GM19438 (cell line): ENCODE results near the gene HERPUD1.

Source experiments
- ATAC-seq: cut with Tn5 transposase; IDR thresholded peaks from one replicate; pipeline ENCODE4 v1.9.1; 2021; ENCODE audit warnings: low read depth; ENCODE audit not compliant: unreplicated experiment

The HERPUD1 gene

DNA sequence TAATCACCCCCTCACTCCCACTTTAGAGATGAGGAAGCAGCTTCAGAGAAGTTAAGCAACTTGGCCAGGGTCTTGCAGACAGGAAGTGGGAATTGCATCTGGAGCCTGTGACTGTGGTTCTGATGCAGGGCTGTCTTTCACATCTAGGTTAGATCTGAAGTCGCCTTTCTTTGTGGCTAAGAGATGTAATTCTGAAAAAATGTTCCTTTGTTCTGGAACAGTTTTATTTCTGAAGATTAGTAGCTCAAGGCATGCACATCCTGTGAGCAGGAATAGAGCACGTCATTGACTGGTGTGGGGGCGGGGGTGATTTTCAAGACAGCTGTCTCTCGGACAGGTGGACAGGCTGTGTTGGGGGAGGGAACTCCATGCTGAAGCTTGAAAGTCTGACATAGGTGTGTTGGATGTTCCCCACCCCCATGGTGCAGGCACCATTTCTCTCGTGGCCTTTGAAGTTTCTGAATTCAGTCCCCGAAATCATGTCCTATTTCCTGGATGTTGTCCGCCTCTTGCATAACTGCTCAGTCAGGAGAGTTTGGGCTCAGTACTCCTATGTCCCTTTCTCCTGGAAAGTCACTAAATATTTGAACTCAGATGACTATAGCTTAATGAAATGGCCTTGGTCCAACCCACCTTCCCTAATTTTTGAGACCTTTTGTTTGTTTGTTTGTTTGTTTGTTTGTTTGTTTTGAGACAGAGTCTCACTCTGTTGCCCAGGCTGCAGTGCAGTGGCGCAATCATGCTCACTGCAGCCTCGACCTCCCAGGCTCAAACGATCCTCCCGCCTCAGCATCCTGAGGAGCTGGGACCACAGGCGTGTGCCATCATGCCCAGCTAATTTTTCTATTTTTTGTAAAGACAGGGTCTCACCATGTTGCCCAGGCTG lies 21.0 kb upstream of the HERPUD1 start:
- ATAC-seq: no peak

DNA sequence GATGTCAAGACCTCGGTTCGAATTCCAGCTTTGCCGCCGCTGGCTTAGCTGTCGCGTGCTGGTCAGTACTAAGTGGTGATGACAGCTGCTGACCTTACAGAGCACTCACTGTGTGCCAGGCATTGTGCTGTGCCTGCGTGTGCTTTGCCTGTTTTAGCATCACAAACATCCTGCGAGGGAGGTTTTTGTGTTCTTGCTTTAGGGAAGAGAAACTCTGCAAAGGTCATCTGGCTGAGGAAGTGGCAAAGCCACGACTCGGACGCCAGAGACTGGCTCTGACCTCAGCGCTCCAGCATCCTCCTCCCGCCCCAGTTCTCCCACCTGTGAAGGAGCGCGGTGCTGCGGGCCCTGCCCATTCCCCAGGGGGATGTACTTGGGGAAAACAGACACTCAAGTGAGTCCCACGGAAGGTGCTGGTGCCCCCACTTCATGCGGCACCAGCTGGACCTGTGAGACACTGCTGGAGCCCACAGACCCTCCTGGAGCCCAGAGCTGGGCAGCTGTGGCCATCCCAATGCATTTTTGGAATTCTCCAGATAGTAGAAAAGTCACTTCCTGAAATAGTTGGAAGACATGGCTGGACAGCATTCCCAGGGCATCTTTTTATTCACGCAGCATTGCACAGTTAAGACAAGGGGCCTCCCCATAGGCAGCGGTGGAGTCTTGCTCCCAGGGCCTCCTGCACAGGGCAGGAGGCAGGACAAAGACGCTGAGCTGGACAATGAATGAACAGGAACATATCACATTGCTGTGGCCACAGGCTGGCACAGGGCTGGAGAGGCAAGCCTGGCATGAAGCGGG lies 20.0 kb upstream of the HERPUD1 start:
- peak; percentile 70 for ATAC-seq

DNA sequence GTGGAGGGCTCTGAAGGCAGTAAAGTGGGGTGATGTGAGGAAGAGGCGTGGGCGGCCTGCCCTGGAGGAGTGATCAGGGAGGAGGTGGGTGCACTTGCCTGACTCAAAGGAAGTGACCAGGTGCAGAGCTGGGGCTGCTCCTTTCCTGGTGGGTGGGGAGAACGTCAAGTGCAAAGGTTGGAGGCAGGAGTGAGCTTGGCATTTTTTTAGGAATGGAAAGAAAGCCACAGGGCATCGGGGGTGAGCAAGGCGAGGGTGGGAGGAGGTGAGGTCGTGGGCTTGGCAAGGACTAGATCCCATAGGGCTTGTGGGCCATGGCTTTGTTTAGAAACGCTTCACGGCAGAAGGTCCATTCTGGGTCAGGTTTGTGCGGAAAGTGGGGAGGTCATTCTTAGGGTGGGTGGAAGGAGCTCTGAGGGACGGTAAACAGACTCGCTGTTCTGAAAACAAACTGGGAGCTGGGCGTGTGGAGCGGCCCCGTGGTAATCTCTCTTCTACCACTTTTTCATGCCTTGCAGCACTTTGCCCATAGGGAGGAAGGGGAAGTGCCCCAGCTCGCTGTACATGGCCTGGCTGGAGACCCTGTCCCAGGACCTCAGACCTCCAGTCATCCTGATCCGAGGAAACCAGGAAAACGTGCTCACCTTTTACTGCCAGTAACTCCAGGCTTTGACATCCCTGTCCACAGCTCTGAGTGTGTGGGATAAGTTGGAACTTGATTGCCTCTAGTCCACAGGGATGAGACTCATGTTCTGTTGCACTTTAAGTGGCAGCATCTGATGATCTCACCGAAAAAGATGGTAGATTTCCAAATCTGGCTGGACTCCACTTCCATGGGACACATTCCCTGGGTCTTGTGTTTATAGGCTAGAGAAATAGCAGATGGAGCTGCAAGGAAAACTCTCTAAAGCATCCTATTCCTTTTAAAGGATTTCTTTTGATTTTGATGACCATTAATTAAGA lies 18.9 kb upstream of the HERPUD1 start:
- no peak for ATAC-seq

DNA sequence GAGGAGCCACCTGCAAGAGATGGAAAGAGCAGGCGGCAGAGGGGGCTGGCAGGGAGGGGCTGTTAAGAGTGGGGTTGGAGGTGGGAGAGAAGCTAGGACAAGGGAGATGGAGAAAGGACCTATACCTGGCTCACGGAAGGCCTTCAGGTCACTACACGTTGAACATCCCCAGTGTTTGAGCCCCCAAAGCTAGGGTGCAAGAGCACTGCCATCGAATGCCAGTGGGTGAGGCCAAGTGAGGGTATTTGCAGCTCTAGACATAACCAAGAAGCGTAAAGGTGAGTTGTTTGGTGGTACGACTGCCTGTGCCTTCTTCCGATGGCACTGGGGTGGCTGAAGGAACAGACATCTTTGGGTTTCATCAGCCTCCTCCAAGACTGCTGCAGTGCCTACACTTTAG lies 17.0 kb upstream of the HERPUD1 start:
- ATAC-seq: no peak

DNA sequence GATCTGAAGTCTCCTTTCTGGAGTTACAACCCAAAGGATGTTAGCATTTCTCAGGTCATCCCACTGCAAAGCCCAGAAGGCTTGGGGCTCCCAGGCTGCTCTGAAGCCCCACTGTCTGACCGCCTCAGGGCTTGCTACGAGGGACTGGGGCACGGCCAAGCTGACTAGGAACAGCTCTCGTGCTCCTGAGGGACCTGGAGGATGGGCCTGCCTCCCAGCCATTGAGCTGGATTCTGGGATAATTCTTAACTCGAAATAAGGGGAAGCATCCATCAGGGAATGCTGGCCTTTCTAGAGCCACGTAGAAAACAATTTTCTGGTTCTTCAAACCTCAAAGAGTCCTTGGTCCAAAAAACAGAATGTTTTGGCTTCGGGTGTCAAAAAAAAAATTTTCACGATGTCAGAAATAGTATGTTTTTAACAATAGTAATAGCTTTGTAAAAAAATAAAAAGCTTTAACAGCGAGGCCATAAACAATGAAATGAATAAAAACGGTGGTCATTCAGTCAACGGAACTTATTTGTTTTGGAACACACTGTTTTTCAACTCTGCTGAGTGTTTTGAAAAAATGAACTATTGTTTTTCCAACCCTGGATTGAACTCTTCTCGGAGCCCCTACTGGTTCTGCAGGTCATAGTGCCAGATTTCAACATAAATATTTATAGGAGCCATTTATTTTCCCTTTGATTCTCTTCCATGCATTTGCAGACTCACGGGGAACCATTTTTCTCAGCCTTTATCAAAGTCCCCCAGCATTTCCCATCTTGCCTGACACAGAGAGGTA lies 16.4 kb upstream of the HERPUD1 start:
- no peak for ATAC-seq

DNA sequence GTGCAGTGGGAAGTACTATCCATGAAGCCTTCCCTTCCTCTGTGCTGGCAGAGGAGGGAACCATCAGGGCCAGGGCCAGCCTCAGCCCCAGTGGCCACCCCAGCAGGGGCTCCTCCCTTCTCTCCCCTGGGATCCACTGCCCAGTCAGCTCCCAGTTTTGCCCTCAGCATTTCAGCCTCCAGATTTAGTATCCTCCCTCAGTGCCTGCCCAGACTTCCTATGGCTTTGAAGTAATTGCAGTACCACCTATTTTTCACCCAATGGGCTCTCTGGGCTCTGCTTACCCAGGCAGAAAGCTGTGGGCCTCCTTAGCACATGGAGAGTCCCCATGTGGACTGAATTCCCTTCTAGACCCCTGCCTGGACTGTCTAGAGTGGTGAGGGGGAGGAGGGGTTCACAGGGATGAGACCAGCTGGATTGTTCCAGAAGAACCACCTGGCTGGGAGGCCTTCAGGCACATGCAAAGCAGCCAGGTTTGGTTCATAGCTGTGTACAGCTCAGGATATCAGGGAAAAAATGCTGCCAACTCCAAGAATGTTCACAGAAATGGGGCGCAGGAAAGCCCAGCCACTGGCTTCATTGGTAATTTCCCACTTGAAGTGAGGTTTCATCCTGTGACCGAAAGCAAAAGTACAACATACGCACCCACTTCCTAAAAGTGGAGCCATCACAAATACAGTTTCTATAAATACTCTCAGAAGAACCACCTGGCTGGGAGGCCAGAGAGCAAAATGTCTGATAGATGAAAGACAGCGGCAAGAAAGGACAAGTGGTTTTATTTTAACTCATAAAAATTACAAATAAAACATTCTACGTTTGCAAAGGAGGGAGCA lies 15.2 kb upstream of the HERPUD1 start:
- ATAC-seq: peak; percentile 77

DNA sequence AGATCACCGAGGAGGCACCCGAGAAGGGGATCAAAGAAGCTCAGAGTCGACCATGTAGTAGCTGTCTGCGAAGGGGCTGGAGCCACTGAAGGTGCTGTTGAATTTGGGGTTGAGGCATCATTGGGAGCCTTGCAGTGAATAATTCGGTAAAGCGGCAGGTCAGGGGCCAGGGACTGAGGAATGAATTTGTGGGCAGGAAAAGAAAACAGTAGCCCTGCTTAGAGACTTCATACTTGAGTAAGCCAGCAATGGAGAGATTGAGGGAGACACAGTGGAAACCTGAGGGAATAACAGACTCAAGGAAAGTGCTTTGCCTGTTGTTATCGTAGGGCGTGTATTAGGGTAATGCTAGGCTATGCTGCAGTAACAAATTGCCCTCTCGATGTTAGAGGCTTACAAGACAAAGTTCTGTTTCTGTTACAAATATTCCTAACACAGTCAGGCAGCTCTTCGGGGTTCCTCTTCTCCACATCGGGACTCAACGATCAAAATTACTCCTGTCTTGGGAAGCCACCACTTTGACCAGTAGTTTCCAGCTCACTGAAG lies 13.4 kb upstream of the HERPUD1 start:
- no peak for ATAC-seq

DNA sequence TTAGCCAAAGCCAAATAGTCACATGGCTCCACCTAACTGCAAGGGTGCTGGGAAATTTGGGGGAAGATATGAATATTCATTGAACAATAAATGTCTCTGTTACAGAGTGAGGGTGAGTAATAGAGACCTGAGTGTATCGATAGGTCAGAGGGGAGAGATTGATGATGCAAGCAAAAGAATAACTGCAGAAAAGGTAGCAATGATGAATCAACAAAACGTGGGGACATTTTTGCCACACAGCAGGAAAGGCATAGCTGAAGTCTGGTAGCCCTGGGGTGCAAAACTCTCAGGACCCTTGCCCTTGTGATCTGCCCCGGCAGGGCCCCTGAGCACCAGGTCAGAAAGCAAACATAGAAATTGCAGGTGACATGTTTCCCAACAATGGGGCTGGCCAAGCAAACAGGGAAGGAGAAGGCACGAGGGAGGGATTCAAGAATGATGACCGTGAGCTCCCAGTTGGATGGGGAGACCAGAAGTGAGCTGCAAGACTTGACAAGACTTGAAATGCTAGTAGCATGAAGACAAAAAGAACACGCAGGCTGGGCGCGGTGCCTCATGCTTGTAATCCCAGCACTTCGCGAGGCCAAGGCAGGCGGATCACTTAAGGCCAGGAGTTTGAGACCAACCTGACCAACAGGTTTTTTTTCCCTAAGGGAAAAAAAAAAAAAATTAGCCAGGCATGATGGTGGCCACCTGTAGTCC lies 12.7 kb upstream of the HERPUD1 start:
- ATAC-seq: no peak

DNA sequence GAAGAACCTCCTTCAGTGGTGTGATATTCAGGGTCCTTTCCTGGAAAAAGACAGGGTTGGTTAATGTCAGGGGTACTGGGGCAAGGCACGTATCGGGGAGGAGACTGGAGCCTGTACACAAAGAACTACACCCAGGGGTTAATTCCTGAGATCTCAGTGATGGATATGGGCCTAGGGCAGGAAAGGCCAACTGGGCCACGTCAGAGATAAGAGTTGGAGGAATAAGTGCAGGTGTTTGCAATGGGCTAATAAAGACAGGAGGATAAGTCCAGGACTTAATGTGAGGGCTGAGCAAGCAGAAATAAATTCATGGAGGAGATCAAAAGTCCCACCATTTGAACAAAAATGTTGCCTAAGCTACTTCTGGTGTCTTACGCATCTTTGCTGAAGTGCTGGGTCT lies 10.4 kb upstream of the HERPUD1 start:
- ATAC-seq: no peak

DNA sequence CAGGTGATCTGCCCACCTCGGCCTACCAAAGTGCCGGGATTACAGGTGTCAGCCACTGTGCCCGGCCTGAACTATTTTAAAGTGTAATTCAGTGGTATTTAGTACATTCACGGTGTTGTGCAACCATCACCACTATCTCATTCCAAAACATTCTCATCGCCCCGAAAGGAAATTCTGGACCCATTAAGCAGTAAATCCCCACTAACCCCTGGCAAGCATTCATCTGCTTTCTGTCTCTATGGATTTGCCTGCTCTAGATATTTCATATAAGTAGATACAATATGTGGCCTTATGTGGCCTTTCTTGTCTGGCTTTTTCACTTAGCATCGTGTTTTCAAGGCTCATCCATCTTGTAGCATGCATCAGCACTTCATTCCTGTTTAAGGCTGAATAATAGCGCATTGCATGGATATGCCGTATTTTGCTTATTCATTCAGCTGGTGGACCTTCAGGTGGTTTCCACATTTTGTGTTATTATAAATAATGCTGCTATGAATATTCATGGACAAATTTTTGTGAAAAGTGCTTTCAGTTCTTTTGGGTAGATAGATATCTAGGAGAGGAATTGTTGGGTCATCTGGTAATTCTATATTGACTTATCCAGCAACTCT lies 8.4 kb upstream of the HERPUD1 start:
- no peak for ATAC-seq

DNA sequence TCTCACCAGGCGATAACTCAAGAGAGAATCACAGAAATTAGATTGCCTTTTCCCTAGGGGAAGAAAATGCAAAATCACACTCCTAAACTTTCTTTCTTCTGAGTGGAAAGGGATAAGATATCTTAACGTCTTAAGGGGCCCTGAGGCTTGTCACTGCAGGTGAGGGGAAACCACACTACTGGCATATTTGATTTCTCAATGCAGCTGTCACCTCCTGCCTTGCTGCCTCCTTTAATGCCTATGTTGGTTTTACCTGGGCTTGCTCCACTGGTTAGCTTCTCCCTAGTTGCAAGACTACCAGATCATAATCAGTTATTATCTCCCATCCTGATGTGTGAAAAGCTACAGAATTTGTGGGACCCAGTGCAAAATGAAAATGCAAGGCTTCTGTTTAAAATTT lies 4.5 kb upstream of the HERPUD1 start:
- no peak for ATAC-seq

DNA sequence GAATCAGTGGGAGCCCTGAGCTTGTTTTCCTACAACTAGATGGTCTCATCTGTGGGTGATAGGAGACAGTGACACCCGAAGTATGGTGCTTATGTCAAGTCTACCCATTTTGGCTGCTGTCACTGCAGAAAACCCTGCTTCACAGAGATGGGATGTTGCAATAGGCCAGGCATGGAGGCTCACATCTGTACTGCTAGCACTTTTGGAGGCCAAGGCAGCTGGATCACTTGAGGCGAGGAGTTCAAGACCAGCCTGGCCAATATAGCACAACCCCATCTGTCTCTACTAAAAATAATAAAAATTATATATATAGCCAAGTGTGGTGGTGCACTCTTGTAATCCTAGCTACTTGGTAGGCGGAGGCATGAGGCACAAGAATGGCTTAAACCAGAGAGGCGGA lies 2.3 kb upstream of the HERPUD1 start:
- no peak for ATAC-seq

DNA sequence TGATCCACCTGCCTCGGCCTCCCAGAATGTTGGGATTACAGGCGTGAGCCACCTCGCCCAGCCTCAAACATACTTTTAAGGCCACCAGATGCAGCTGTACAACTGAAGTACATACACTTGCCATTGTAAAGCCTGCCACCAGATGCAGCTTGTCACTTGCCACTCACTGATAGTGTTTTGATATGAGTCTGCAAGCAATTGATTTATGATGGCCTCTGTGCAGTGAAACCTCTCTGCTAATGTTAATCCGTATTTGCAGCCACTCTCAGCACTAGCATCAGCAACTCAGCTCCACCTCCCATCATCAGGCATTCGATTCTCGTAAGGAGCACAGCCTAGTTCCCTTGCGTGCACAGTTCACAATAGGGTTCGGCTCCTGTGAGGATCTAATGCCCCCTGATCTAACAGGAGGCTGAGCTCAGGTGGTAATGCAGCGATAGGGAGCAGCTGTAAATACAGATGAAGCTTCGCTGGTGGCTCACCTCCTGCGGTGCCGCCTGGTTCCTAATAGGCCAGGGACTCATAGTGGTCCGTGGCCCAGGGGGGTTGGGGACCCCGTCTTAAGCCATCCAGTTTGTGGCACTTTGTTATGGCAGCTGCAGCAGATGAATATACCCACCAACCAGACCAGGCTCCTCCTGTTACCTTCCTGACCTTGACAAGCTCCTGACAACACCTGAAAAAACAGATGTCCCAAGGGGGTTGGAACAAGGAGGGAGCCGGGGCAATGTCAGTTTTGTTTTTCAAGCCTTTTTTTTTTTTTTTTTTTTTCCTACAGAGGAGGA lies 1.3 kb upstream of the HERPUD1 start:
- no peak for ATAC-seq

DNA sequence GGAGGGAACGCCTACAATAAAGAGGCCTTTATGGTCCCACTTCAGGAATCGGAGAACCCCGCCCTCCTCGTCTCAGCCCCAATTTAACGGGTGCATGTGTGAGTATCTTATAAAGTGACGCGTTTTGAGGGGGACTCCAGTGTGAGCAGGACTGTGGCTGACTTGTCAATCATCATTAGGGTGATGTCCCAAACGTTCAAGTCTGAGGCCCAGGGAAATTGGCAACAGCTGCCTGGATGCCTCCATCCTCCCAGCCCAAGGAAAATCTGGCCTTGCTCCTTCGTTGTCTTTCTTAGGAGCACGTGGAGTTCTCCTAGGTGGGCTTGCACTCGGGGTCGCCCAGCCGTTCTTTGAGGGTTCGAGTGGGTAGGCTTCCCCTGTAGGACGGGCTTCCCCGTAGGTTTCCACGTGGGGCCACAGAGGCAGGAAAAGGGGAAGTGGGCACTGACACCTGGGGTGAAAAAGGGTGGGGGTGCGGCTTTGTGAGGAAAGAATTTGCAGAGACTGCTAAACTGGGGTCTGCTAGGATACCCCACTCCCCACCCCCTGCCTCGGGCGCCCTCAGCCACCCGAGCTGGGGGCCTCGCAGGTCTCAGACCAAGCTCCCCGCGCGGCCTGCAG lies 561 bp upstream of the HERPUD1 start:
- ATAC-seq: peak; percentile 44

DNA sequence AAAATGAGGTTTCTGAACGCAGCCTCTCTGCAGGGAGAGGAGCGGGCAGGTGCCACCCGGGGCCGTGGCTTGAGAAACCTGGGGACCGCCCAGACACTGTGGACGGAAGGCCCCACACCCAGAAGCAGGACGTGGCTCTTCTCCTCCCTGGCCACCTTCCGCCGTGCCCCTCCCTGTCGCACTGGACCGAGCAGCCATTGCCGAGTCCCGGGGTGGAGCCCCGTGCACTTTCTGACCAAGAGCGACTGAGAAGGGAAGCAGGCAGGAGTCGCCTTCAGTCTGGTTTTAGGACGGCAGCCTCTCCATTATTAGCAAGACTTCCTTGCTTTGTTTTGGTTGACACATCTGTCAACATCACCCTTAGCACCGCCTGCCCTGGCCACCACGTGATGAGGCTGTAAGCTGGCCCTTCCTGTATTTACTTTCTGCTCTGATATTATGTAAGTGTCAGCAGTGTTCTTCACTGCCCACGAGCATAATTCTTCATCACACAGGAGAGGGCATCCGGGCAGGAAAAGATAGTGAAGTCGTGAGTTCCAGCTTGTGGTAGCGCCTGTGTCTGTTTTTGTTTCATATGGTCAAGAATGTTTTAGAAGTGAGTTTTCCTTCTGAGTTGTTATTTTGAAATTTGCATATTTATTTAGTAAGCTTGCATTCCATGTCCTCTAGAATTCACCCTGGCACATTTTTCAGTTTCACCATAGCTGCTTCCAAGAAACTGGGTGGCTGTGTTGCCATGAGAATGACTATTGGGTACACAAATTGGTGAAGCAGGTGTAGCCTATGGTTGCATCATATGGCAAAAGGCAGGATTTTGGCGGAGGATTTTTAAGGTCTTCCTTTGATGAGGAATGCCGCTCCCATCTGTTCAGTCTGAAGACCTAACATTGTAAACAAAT lies 1.0 kb downstream of the HERPUD1 start:
- ATAC-seq: no peak
